SU-DHL-6 (cell line): ENCODE measurements around the gene MEFV.

Experiments used
- H2AFZ ChIP-seq: fragments of 200-600 bp; sonication (generic); 2 replicates; pipeline ENCODE4 v1.6.1; 2014; ENCODE audit warnings: low read depth, mild to moderate bottlenecking, moderate library complexity, mixed read lengths, antibody characterized with exemption, low read length; ENCODE audit not compliant: severe bottlenecking
- H3F3A ChIP-seq: fragments of 200-600 bp; shearing (Covaris generic); 2 replicates; pipeline ENCODE4 v1.6.0; 2016; ENCODE audit warnings: antibody characterized with exemption, mild to moderate bottlenecking; ENCODE audit not compliant: insufficient read depth
- H3K27ac ChIP-seq: fragments of 200-600 bp; sonication (generic); 2 replicates; pipeline ENCODE4 v1.5.1; 2016; ENCODE audit warnings: low read depth, mild to moderate bottlenecking, low read length, moderate library complexity, mixed read lengths
- H3K27me3 ChIP-seq: fragments of 200-600 bp; sonication (generic), shearing (Covaris generic); 2 replicates; pipeline ENCODE4 v1.6.0; 2014; ENCODE audit warnings: mild to moderate bottlenecking, low read length
- H3K36me3 ChIP-seq: fragments of 200-600 bp; sonication (generic); 2 replicates; pipeline ENCODE4 v1.6.1; 2014; ENCODE audit warnings: mild to moderate bottlenecking, low read length, mixed read lengths
- H3K4me2 ChIP-seq: fragments of 300-600, 200-600 bp; shearing (Covaris generic), sonication (generic); 2 replicates; pipeline ENCODE4 v1.6.0; 2014; ENCODE audit warnings: low read length, low read depth, mild to moderate bottlenecking; ENCODE audit not compliant: poor library complexity, severe bottlenecking
- H3K4me3 ChIP-seq: fragments of 200-600 bp; sonication (generic); 2 replicates; pipeline ENCODE4 v1.5.1; 2014; ENCODE audit warnings: antibody characterized with exemption, low read length, mild to moderate bottlenecking, mixed read lengths; ENCODE audit not compliant: insufficient read depth, poor library complexity, severe bottlenecking
- H3K79me2 ChIP-seq: fragments of 200-600 bp; sonication (generic); 2 replicates; pipeline ENCODE4 v1.6.1; 2014; ENCODE audit warnings: mild to moderate bottlenecking, low read length, moderate library complexity; ENCODE audit not compliant: insufficient read depth
- H3K9ac ChIP-seq: fragments of 200-600 bp; sonication (generic); 2 replicates; pipeline ENCODE4 v1.7.0; 2014; ENCODE audit warnings: mild to moderate bottlenecking, low read length
- H3K9me2 ChIP-seq: fragments of 200-600 bp; sonication (generic); replicated peaks from 2 replicates; pipeline ENCODE4 v1.6.1; 2014; ENCODE audit warnings: low read length; ENCODE audit not compliant: insufficient read depth
- H3K9me3 ChIP-seq: fragments of 200-600 bp; sonication (generic); 2 replicates; pipeline ENCODE4 v1.6.1; 2014; ENCODE audit warnings: low read length, mixed read lengths; ENCODE audit not compliant: insufficient read depth
- H4K20me1 ChIP-seq: fragments of 200-600 bp; sonication (generic); 2 replicates; pipeline ENCODE4 v1.6.1; 2014; ENCODE audit warnings: low read depth, mild to moderate bottlenecking, antibody characterized with exemption, low read length, moderate library complexity, mixed read lengths
- EZH2phosphoT487 ChIP-seq: fragments of 200-600 bp; sonication (generic), shearing (Covaris generic); conservative IDR thresholded peaks from 2 replicates; pipeline ENCODE4 v1.6.1; 2018; ENCODE audit warnings: mild to moderate bottlenecking, antibody characterized with exemption, low read length, moderate library complexity, mixed read lengths
- TF ChIP-seq, protein P1 (sequence below): fragments of 200-600 bp; sonication (generic); IDR thresholded peaks from one replicate; pipeline ENCODE4 v1.5.1; 2017; ENCODE audit warnings: antibody characterized with exemption, mild to moderate bottlenecking, low read length, moderate library complexity; ENCODE audit not compliant: insufficient read depth, poor library complexity, severe bottlenecking

MEFV gene

GRCh38 chr16:3304370-3304769 is 47.9 kb upstream of the MEFV start:
- Histone ChIP-seq H3K27me3 (no peaks in the 10 kb centered on the region), H3K9ac (no peak overlapping the region), H3K36me3 (no peaks in the 10 kb centered on the region), H3F3A (no peaks in the 10 kb centered on the region), H4K20me1 (no peaks in the 10 kb centered on the region), H3K4me3 (no peak overlapping the region), H3K9me3 (no peaks in the 10 kb centered on the region), H3K9me2 (no peaks in the 10 kb centered on the region), H3K4me2 (no peak overlapping the region), H2AFZ (no peak overlapping the region), H3K79me2 (no peaks in the 10 kb centered on the region), H3K27ac (no peak overlapping the region)
- TF ChIP-seq, protein P1, sequence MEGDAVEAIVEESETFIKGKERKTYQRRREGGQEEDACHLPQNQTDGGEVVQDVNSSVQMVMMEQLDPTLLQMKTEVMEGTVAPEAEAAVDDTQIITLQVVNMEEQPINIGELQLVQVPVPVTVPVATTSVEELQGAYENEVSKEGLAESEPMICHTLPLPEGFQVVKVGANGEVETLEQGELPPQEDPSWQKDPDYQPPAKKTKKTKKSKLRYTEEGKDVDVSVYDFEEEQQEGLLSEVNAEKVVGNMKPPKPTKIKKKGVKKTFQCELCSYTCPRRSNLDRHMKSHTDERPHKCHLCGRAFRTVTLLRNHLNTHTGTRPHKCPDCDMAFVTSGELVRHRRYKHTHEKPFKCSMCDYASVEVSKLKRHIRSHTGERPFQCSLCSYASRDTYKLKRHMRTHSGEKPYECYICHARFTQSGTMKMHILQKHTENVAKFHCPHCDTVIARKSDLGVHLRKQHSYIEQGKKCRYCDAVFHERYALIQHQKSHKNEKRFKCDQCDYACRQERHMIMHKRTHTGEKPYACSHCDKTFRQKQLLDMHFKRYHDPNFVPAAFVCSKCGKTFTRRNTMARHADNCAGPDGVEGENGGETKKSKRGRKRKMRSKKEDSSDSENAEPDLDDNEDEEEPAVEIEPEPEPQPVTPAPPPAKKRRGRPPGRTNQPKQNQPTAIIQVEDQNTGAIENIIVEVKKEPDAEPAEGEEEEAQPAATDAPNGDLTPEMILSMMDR, result no peak
- no peak for TF ChIP-seq EZH2phosphoT487

DNA sequence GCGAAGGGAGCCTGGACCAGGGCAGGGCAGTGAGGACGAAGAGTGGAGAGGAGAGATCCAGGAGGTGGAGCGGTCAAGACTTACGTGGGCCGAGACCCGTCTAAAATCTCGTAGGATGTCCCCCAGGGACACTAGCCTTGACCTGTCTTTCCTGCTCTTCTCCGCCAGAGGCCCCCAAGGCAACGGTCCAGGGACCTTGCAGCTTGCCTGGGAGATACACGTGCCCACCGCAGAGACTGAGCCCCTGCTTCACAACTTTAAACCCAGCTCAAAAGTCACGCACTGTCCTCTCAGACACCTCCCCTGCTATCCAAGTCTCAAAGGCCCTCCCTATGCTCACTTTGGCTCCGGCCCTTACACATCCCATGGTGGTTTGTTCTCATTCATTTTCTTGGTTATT is 39.4 kb upstream of the MEFV start:
- H3K9me3 ChIP-seq, result no peaks in the 10 kb centered on the region
- no peak for TF ChIP-seq EZH2phosphoT487
- TF ChIP-seq, protein P1, result no peak
- no peaks in the 10 kb centered on the region for H3K27me3 ChIP-seq
- H4K20me1 ChIP-seq, result no peaks in the 10 kb centered on the region
- H3F3A ChIP-seq, result no peaks in the 10 kb centered on the region; the same call in 1 of the 2 replicates
- no peak overlapping the region for H3K4me3 ChIP-seq
- no peak overlapping the region for H2AFZ ChIP-seq
- no peak overlapping the region for H3K9ac ChIP-seq
- peaks cover 13% of the 10 kb centered on the region; the same call in 1 of the 2 replicates for H3K36me3 ChIP-seq
- H3K27ac ChIP-seq, result no peak overlapping the region
- H3K9me2 ChIP-seq, result no peaks in the 10 kb centered on the region
- no peak overlapping the region for H3K4me2 ChIP-seq
- H3K79me2 ChIP-seq, result peaks cover 25% of the 10 kb centered on the region; the same call in 1 of the 2 replicates

DNA sequence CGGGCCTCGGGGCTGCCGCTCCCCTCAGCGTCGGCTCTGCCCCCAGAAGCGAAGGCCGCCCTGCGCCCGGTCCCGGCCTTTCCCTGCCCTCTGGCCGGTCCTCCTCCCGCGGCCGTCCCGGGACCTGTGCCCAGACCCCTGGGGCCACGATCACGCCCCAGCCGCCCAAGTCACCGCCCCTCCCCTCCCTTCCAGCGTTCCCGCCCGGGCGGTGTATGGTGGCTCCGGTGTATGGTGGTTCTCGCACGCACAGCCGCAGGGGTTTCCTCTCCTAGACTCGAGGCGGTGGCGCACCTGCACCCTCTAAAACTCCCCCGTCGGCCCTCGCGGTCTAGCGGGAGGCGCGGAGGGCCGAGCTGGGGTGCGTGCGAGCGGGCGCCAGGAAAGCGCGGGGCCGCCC is 38.8 kb upstream of the MEFV start:
- no peak overlapping the region for H3K27ac ChIP-seq
- no peak overlapping the region for H3K4me3 ChIP-seq
- H3K9me3 ChIP-seq, result peaks cover 5% of the 10 kb centered on the region; the same call in 1 of the 2 replicates
- H3F3A ChIP-seq, result no peaks in the 10 kb centered on the region; the same call in 1 of the 2 replicates
- TF ChIP-seq, protein P1, result no peak
- no peak for TF ChIP-seq EZH2phosphoT487
- no peaks in the 10 kb centered on the region for H3K27me3 ChIP-seq
- no peak overlapping the region for H3K9ac ChIP-seq
- H3K4me2 ChIP-seq, result no peak overlapping the region
- no peak overlapping the region for H2AFZ ChIP-seq
- H3K36me3 ChIP-seq, result peaks cover 19% of the 10 kb centered on the region
- H3K79me2 ChIP-seq, result peaks cover 31% of the 10 kb centered on the region; the same call in 1 of the 2 replicates
- no peaks in the 10 kb centered on the region for H4K20me1 ChIP-seq
- no peaks in the 10 kb centered on the region for H3K9me2 ChIP-seq
